ENCODE measurements around the gene AGXT. TPM values are rescaled to one million over a fixed set of nuclear protein-coding genes. Genes with fewer than 3 reads are reported as not detected.
A peak's percentile ranks its signal among the peaks of the same experiment; 100 is the strongest.

Gene AGXT
- total RNA-seq, 1 donor, result not detected

DNA sequence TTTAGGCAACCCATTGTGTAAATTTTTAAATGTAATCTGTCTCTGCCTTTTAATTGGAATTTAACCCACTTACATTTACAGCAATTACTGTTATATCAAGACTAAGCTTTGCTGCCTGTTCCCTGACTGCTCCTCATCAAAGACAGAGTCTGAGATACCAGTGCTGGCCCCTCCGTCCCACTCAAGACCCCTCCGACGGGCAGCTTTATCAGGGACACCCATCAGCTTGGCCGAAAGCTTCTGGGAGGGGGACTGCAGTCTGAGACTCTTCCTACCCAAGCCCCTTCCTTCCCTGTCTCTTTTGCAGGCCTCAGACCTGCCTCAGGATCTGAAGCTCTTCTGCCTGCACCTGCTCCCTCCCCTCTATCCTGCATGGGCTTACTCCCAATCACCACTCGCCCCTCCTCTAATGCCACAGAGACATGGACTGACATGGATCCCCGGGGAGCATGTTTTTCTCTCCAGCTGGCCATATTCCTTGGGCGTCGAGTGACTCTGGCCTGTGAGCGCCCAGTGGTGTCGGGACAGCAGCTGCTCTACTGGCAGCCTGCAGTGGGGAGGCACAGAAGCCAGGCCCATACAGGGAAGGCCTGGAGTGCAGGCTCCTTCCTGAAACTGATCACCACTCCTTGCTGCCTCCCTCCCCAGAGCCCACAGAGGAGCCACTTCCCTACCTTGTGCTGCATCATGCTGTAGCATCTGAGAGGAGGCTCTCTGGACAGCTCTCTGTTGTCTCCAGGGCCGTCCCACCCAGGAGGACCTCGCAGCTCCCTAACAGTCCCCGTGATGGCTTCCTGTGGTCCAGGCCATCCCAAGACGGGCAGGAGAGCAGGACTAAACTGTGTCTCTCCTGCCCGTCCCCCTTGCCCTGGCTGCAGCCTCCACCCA lies 44.9 kb upstream of the AGXT start:
- peak; percentile 81 for DNase-seq (ENCODE audit: insufficient read length, low spot score, missing footprints)
- H3K27me3 ChIP-seq (ENCODE audit: insufficient read depth, low read length), result peaks cover 80% of the 10 kb centered on the region
- TF ChIP-seq, protein P1, sequence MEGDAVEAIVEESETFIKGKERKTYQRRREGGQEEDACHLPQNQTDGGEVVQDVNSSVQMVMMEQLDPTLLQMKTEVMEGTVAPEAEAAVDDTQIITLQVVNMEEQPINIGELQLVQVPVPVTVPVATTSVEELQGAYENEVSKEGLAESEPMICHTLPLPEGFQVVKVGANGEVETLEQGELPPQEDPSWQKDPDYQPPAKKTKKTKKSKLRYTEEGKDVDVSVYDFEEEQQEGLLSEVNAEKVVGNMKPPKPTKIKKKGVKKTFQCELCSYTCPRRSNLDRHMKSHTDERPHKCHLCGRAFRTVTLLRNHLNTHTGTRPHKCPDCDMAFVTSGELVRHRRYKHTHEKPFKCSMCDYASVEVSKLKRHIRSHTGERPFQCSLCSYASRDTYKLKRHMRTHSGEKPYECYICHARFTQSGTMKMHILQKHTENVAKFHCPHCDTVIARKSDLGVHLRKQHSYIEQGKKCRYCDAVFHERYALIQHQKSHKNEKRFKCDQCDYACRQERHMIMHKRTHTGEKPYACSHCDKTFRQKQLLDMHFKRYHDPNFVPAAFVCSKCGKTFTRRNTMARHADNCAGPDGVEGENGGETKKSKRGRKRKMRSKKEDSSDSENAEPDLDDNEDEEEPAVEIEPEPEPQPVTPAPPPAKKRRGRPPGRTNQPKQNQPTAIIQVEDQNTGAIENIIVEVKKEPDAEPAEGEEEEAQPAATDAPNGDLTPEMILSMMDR (IDR thresholded peaks at IDR 0.05; ENCODE audit: extremely low read depth, low read depth, low read length), result no peak
- no peaks in the 10 kb centered on the region for H3K36me3 ChIP-seq (ENCODE audit: insufficient read depth, low read length)
- no peak overlapping the region for H2AFZ ChIP-seq (ENCODE audit: low read length)
- H3K27ac ChIP-seq (ENCODE audit: low read depth, low read length), result no peak overlapping the region
- no peak overlapping the region for H3K4me3 ChIP-seq (ENCODE audit: insufficient read depth, low read length)
- H3K4me2 ChIP-seq (ENCODE audit: insufficient read depth, low read length), result no peak overlapping the region
- H3K9me3 ChIP-seq (ENCODE audit: low read depth, low read length), result no peaks in the 10 kb centered on the region
- H3K4me1 ChIP-seq (ENCODE audit: insufficient read depth, low read length), result no peaks in the 10 kb centered on the region
- no peaks in the 10 kb centered on the region for H3K79me2 ChIP-seq (ENCODE audit: insufficient read depth, low read length)
- no peaks in the 10 kb centered on the region for H4K20me1 ChIP-seq (ENCODE audit: insufficient read depth, low read length)

DNA sequence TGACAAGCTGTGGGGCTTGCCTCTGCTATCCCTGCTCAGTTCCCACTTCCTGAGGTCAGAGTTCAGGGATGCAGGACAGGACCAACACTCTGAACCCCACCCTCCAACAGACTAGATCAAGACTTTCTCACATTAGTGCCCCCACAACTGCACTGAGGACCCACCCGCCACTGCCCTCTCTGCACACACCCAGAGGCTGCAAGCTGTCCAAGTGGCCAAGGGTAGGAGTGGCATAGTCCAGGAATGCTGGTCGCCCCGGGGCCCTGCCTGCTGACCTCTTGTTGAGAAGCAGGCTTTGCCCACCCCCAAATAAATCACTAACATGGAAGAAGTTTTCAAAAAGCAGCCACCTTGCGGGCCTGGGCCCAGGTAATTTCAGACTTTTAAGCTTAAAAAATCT lies 43.1 kb upstream of the AGXT start:
- Histone ChIP-seq H3K36me3 (ENCODE audit: insufficient read depth, low read length) (no peaks in the 10 kb centered on the region), H3K79me2 (ENCODE audit: insufficient read depth, low read length) (no peaks in the 10 kb centered on the region), H3K4me3 (ENCODE audit: insufficient read depth, low read length) (no peak overlapping the region), H4K20me1 (ENCODE audit: insufficient read depth, low read length) (no peaks in the 10 kb centered on the region), H3K27me3 (ENCODE audit: insufficient read depth, low read length) (peaks cover 92% of the 10 kb centered on the region), H3K4me2 (ENCODE audit: insufficient read depth, low read length) (no peak overlapping the region), H3K27ac (ENCODE audit: low read depth, low read length) (no peak overlapping the region), H2AFZ (ENCODE audit: low read length) (no peak overlapping the region), H3K9me3 (ENCODE audit: low read depth, low read length) (no peaks in the 10 kb centered on the region), H3K4me1 (ENCODE audit: insufficient read depth, low read length) (no peaks in the 10 kb centered on the region)
- TF ChIP-seq, protein P1 (IDR thresholded peaks at IDR 0.05; ENCODE audit: extremely low read depth, low read depth, low read length), result no peak
- DNase-seq (ENCODE audit: insufficient read length, low spot score, missing footprints), result peak; percentile 51

DNA sequence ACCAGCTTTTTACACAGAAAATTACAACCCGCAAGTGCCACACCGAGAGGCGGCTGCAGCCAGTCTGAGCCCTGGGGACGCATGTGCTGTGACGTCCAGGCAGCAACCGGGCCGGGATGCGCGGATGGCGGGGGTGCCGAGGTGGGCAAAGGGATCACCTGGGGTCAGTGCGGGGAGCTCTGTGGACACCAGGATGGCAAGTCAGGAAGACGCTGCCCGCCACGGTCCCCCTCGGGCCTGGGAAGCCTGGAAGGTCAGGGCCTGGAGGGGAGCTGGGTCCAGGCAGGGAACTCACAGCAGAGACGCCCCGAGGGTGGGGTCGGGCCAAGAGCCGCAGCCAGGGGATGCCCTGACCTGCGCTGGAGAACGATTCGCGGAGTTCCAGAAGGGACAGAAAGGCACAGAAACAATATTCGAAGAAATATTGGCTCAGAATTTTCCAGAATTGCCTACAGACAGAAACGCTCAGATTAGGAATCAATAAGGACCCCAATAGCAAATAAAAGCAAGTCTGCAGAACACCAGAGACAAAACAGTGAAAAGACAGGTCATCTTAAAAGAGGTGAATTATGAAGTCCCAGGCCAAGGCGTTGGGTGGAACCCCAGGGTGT lies 36.9 kb upstream of the AGXT start:
- no peak for DNase-seq (ENCODE audit: insufficient read length, low spot score, missing footprints)
- Histone ChIP-seq H3K27ac (ENCODE audit: low read depth, low read length) (no peak overlapping the region), H3K9me3 (ENCODE audit: low read depth, low read length) (no peaks in the 10 kb centered on the region), H3K79me2 (ENCODE audit: insufficient read depth, low read length) (no peaks in the 10 kb centered on the region), H3K4me2 (ENCODE audit: insufficient read depth, low read length) (peak overlapping the region; percentile 58), H3K36me3 (ENCODE audit: insufficient read depth, low read length) (no peaks in the 10 kb centered on the region), H3K4me3 (ENCODE audit: insufficient read depth, low read length) (peak overlapping the region; percentile 45), H2AFZ (ENCODE audit: low read length) (peak overlapping the region; percentile 46), H3K4me1 (ENCODE audit: insufficient read depth, low read length) (peaks cover 8% of the 10 kb centered on the region), H3K27me3 (ENCODE audit: insufficient read depth, low read length) (peaks cover 47% of the 10 kb centered on the region), H4K20me1 (ENCODE audit: insufficient read depth, low read length) (no peaks in the 10 kb centered on the region)
- TF ChIP-seq, protein P1 (IDR thresholded peaks at IDR 0.05; ENCODE audit: extremely low read depth, low read depth, low read length), result no peak

DNA sequence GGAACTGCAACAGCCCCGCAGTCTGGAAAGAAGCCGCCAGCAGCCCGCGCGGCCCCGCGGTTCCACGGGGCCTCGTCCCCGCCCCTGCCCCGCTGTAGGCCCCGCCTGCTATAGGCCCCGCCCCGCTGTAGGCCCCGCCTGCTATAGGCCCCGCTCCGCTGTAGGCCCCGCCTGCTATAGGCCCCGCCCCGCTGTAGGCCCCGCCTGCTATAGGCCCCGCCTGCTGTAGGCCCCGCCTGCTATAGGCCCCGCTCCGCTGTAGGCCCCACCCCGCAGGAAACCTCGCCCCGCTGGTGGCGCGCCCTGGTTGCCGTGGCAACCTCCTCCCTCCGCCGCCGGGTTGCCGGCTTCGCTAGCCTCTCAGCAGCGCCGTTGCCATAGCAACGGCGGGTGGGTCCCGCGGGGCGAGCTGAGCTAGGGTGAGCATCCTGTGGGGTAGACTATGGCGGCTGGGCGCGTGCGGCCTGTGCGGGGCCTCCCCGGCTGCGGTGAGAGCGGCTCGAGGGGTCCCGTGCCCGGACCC lies 36.4 kb upstream of the AGXT start:
- TF ChIP-seq, protein P1 (IDR thresholded peaks at IDR 0.05; ENCODE audit: extremely low read depth, low read depth, low read length), result no peak
- no peaks in the 10 kb centered on the region for H3K9me3 ChIP-seq (ENCODE audit: low read depth, low read length)
- H3K4me3 ChIP-seq (ENCODE audit: insufficient read depth, low read length), result peak overlapping the region; percentile 45
- no peaks in the 10 kb centered on the region for H3K79me2 ChIP-seq (ENCODE audit: insufficient read depth, low read length)
- peaks cover 4% of the 10 kb centered on the region for H4K20me1 ChIP-seq (ENCODE audit: insufficient read depth, low read length)
- no peaks in the 10 kb centered on the region for H3K36me3 ChIP-seq (ENCODE audit: insufficient read depth, low read length)
- DNase-seq (ENCODE audit: insufficient read length, low spot score, missing footprints), result peak; percentile 97
- peak overlapping the region; percentile 58 for H3K4me2 ChIP-seq (ENCODE audit: insufficient read depth, low read length)
- H3K27me3 ChIP-seq (ENCODE audit: insufficient read depth, low read length), result peaks cover 46% of the 10 kb centered on the region
- H3K4me1 ChIP-seq (ENCODE audit: insufficient read depth, low read length), result peaks cover 14% of the 10 kb centered on the region
- H3K27ac ChIP-seq (ENCODE audit: low read depth, low read length), result no peak overlapping the region
- H2AFZ ChIP-seq (ENCODE audit: low read length), result peak overlapping the region; percentile 46

All from osteoblast (primary cell).